Endothelial cell of umbilical vein (primary cell): ENCODE results near the gene BAG1. TPM values are rescaled to one million over a fixed set of nuclear protein-coding genes. Genes with fewer than 3 reads are reported as not detected.

Experiments used
- BruUV-seq: library from RNA; stranded (reverse); fragments of 400-500 nt; replicated peaks from 2 replicates; lab custom pipeline; 2021; lab: Mats Ljungman, UMichigan
- CTCF ChIA-PET: fragments of 300-600, 350-600 bp; sonication (Branson Sonifier 250); formaldehyde crosslinking; loops from one replicate; lab custom pipeline; 2021; ENCODE audit warnings: antibody characterized with exemption, inconsistent platforms; lab: Charles Lee
- POLR2A ChIA-PET: fragments of 300-600, 350-600 bp; sonication (Branson Sonifier 250); formaldehyde crosslinking; loops from one replicate; lab custom pipeline; 2021; ENCODE audit warnings: antibody characterized with exemption, inconsistent platforms; lab: Charles Lee
- DNase-seq: peaks from one replicate; pipeline ENCODE4 v3.0.0-alpha.2; 2011; ENCODE audit warnings: low read depth, low spot score
- FAIRE-seq: peaks from 2 replicates; lab custom pipeline; 2011; peaks lifted over from hg19 to GRCh38; lab: Jason Lieb, UNC
- H2AFZ ChIP-seq: 2 replicates; pipeline ENCODE4 v1.6.0; 2012; ENCODE audit warnings: low read depth, low read length, control low read depth, inconsistent platforms
- H3K27ac ChIP-seq: 2 replicates; pipeline ENCODE4 v1.5.1; 2011; ENCODE audit warnings: low read depth, mild to moderate bottlenecking, control low read depth, low read length, moderate library complexity; ENCODE audit not compliant: insufficient read depth
- H3K27me3 ChIP-seq, 2 experiments: 2 replicates each; pipeline versions ENCODE4 v1.6.0 to v1.6.1; 2011; ENCODE audit warnings: low read length in 2 of 2, mixed read lengths in 1 of 2; ENCODE audit not compliant: control insufficient read depth in 2 of 2, insufficient read depth in 2 of 2
- H3K36me3 ChIP-seq, 2 experiments: 2 replicates in 1 of 2; 3 replicates in 1 of 2; pipeline ENCODE4 v1.5.1; 2011; ENCODE audit warnings: low read length in 2 of 2, mild to moderate bottlenecking in 1 of 2, moderate library complexity in 1 of 2; ENCODE audit not compliant: control insufficient read depth in 2 of 2, insufficient read depth in 2 of 2; ENCODE audit errors: extremely low read depth in 1 of 2
- H3K4me1 ChIP-seq: 3 replicates; pipeline ENCODE4 v1.5.1; 2011; ENCODE audit warnings: mild to moderate bottlenecking, low read length; ENCODE audit not compliant: control insufficient read depth, insufficient read depth; ENCODE audit errors: extremely low read depth
- H3K4me2 ChIP-seq: 2 replicates; pipeline ENCODE4 v1.6.1; 2011; ENCODE audit warnings: low read length, control low read depth, mixed read lengths; ENCODE audit not compliant: insufficient read depth
- H3K4me3 ChIP-seq, 3 experiments: fragments of 200-600 bp in 1 of 3; sonication (generic), shearing (Covaris generic) in 1 of 3; replicated peaks in 1 of 3; 2 replicates each; pipeline ENCODE4 v1.5.1; 2011 to 2016; ENCODE audit warnings: control low read depth in 3 of 3, low read length in 3 of 3, mild to moderate bottlenecking in 2 of 3, inconsistent platforms in 1 of 3, low read depth in 1 of 3, moderate library complexity in 1 of 3; ENCODE audit not compliant: insufficient read depth in 1 of 3
- H3K79me2 ChIP-seq: 2 replicates; pipeline ENCODE4 v1.6.0; 2012; ENCODE audit warnings: low read length, inconsistent platforms; ENCODE audit not compliant: control insufficient read depth, insufficient read depth
- H3K9ac ChIP-seq: replicated peaks from 2 replicates; pipeline ENCODE3; 2011; ENCODE audit warnings: low read length, control low read depth; ENCODE audit not compliant: insufficient read depth; ENCODE audit errors: extremely low read depth
- H3K9me1 ChIP-seq: replicated peaks from 3 replicates; pipeline ENCODE4 v1.6.0; 2011; ENCODE audit warnings: mild to moderate bottlenecking, low read length; ENCODE audit not compliant: control insufficient read depth, insufficient read depth; ENCODE audit errors: extremely low read depth
- H3K9me3 ChIP-seq: replicated peaks from 2 replicates; pipeline ENCODE4 v1.5.1; 2012; ENCODE audit warnings: low read length, inconsistent platforms; ENCODE audit not compliant: control insufficient read depth, insufficient read depth
- H4K20me1 ChIP-seq: replicated peaks from 2 replicates; pipeline ENCODE3; 2011; ENCODE audit warnings: mild to moderate bottlenecking, low read length; ENCODE audit not compliant: control insufficient read depth, insufficient read depth; ENCODE audit errors: extremely low read depth
- FOS ChIP-seq: IDR thresholded peaks from 2 replicates; pipeline ENCODE4 v1.6.1; 2011; ENCODE audit warnings: mild to moderate bottlenecking, low read length, moderate library complexity, borderline replicate concordance; ENCODE audit not compliant: insufficient read depth
- GATA2 ChIP-seq: IDR thresholded peaks from 2 replicates; pipeline ENCODE4 v1.7.0; 2011; ENCODE audit warnings: low read depth, mild to moderate bottlenecking, moderate library complexity, mixed read lengths, low read length; ENCODE audit not compliant: insufficient read length, insufficient read depth
- JUN ChIP-seq: IDR thresholded peaks from 2 replicates; pipeline ENCODE4 v1.6.1; 2011; ENCODE audit warnings: borderline replicate concordance, low read depth; ENCODE audit not compliant: insufficient read length, insufficient read depth
- MYC ChIP-seq: IDR thresholded peaks from one replicate; pipeline ENCODE4 v1.6.1; 2011; ENCODE audit warnings: mild to moderate bottlenecking, low read depth, low read length
- POLR2A ChIP-seq: IDR thresholded peaks from 2 replicates; pipeline ENCODE4 v1.6.1; 2012; ENCODE audit warnings: low read depth, mild to moderate bottlenecking, control low read depth, low read length
- POLR2AphosphoS5 ChIP-seq: IDR thresholded peaks from 2 replicates; pipeline ENCODE4 v1.6.1; 2012; ENCODE audit warnings: low read depth, mild to moderate bottlenecking, control low read depth, low read length, moderate library complexity; ENCODE audit not compliant: insufficient read depth
- dilution Hi-C: fragments of 300-500 bp; cut with MboI; formaldehyde crosslinking; loops from one replicate; pipeline ENCODE4 v1.15.0; 2019; ENCODE audit warnings: low sequenced_read_pairs; ENCODE audit not compliant: extremely low pct_ligation_motif_present
- intact Hi-C: fragments of 100-400 bp; cut with micrococcal nuclease; formaldehyde crosslinking; loops from one replicate; pipeline ENCODE4 v1.10.0; 2022
- polyA plus RNA-seq, 4 experiments: library from polyadenylated mRNA; depleted of rRNA in 3 of 4; stranded (reverse) in 3 of 4; unstranded in 1 of 4; fragments of >200 nt; gene quantifications; 2 replicates each; pipeline versions ENCODE4 v1.2.1 to v1.2.3, GENCODE V29; 2011 to 2012; ENCODE audit warnings: missing spikeins in 1 of 4
- total RNA-seq: library from RNA; stranded (reverse); gene quantifications from 2 replicates; pipeline ENCODE4 v1.2.3, GENCODE V29; 2021
- TF ChIP-seq, protein P1 (sequence below), 2 donors: IDR thresholded peaks; 1 replicate in 1 of 2; 2 replicates in 1 of 2; pipeline ENCODE4 v1.5.1; 2011; ENCODE audit warnings: low read length in 2 of 2, mild to moderate bottlenecking in 2 of 2, moderate library complexity in 2 of 2, control low read depth in 1 of 2, inconsistent platforms in 1 of 2, low read depth in 1 of 2; ENCODE audit not compliant: insufficient read depth in 1 of 2; ENCODE audit errors: extremely low read depth in 1 of 2

The BAG1 gene
- total and polyA plus RNA-seq, 2 donors (not counting 3 experiments of a cell fraction or from before 2014, with no cell fraction given): 44.6 to 87.4 TPM

DNA sequence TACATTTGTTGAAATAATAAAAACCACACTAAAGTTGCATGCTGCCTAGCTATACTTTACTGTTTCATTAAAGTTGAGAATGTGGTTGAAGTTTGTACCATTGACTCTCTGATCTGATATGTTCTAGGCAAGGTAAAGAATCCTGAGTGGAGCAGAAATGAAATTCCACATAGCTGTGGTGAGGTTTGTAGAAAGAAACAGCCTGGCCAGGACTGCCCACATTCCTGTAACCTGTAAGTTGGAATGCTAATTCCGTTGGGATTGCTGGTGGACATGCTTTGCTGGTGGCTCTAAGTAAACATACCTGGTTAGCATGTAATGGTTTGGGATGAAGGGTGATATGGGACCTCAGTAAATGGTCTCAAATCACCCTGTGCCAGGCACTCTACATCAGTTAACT lies 42.6 kb upstream of the BAG1 start:
- Histone ChIP-seq H3K4me2 (no peak overlapping the region), H3K4me1 (peaks cover 16% of the 10 kb centered on the region), H4K20me1 (no peaks in the 10 kb centered on the region), H3K4me3 (no peak overlapping the region), H3K79me2 (no peaks in the 10 kb centered on the region), H3K9ac (no peak overlapping the region), H3K9me1 (no peaks in the 10 kb centered on the region), H3K27ac (no peak overlapping the region), H3K9me3 (no peaks in the 10 kb centered on the region), H2AFZ (no peak overlapping the region), H3K27me3 (no peaks in the 10 kb centered on the region), H3K36me3 (peaks cover 22% of the 10 kb centered on the region in 2 experiments)
- ChIA-PET POLR2A (no interaction called here), CTCF (no interaction called here)
- intact Hi-C loops (no loop called here), dilution Hi-C loops (no loop called here)
- DNase-seq (no peak), FAIRE-seq (no peak)
- no TSS peak for BruUV-seq
- TF ChIP-seq GATA2 (no peak), POLR2AphosphoS5 (no peak), JUN (no peak), FOS (no peak), MYC (no peak), POLR2A (no peak)
- TF ChIP-seq, protein P1, sequence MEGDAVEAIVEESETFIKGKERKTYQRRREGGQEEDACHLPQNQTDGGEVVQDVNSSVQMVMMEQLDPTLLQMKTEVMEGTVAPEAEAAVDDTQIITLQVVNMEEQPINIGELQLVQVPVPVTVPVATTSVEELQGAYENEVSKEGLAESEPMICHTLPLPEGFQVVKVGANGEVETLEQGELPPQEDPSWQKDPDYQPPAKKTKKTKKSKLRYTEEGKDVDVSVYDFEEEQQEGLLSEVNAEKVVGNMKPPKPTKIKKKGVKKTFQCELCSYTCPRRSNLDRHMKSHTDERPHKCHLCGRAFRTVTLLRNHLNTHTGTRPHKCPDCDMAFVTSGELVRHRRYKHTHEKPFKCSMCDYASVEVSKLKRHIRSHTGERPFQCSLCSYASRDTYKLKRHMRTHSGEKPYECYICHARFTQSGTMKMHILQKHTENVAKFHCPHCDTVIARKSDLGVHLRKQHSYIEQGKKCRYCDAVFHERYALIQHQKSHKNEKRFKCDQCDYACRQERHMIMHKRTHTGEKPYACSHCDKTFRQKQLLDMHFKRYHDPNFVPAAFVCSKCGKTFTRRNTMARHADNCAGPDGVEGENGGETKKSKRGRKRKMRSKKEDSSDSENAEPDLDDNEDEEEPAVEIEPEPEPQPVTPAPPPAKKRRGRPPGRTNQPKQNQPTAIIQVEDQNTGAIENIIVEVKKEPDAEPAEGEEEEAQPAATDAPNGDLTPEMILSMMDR (IDR thresholded peaks at IDR 0.05; ENCODE audit: extremely low read depth in 1 of 2, insufficient read depth in 1 of 2, low read depth in 1 of 2, low read length in 2 of 2): no peak
